Heart left ventricle (tissue), 13 donors: ENCODE measurements around the gene UTP18.

Experiments used
- CTCF ChIP-seq, 12 donors: fragments of 200-600 bp; sonication (generic) in 4 of 12; IDR thresholded peaks; one replicate each; pipeline versions ENCODE4 v1.5.0 to v1.8.0; 2018 to 2022; ENCODE audit warnings: antibody characterized with exemption in 12 of 12, mild to moderate bottlenecking in 5 of 12
- POLR2A ChIP-seq, 2 donors: fragments of 450-650 bp; IDR thresholded peaks; one replicate each; pipeline ENCODE4 v1.6.1; 2017; ENCODE audit warnings: antibody characterized with exemption in 2 of 2, mild to moderate bottlenecking in 2 of 2, moderate library complexity in 2 of 2
- donor health status: ischemic (EF 13 %, LVEDD 7.1; RV severe dilation, severe dysfunction).
- donor health status: DM: no; HTN: yes; CAD: no.
- donor health status: DM: no; HTN: no; CAD: no.
- donor health status: ischemic (EF 25% LVEDD 6.9; RV normal size, moderate dysfunction).
- donor health status: ischemic (EF 25% LVEDD 5.7; RV mildly dilated, moderate dysfunction).
- donor health status: ischemic (EF 35%, LVEDD 5.7; RV mildly dilated, moderate dysfunction).
- donor health status: nonischemic (EF 11% LVEDD 7.7; RV severe dilation, severe dysfunction).
- donor health status: DM: yes; HTN: yes; CAD: no.
- donor health status: PGD.
- donor health status: ischemic (EF 29% LVEDD 5.4; RV normal size, mild dysfunction).
- donor health status: nonischemic (EF 23%, LVEDD 6.1; RV moderate dilation, normal function).

- TF ChIP-seq CTCF (IDR thresholded peaks at IDR 0.05) = no peak
- no peak for TF ChIP-seq POLR2A (IDR thresholded peaks at IDR 0.05)
These were observed 27.1 kb downstream of the UTP18 start for GRCh38 chr17:51287412-51287811.
